22Rv1 (cell line): Measurements from ENCODE around the gene IGLON5.

ENCODE experiments used
- H3K27ac ChIP-seq: fragments of 450-650 bp; 2 replicates; pipeline ENCODE4 v1.5.1; 2017
- CTCF ChIP-seq: fragments of 450-650 bp; IDR thresholded peaks from 2 replicates; pipeline ENCODE4 v1.5.1; 2017; ENCODE audit warnings: mild to moderate bottlenecking
- ZFX ChIP-seq: fragments of 450-650 bp; IDR thresholded peaks from 2 replicates; pipeline ENCODE4 v1.6.1; 2017; ENCODE audit warnings: antibody characterized with exemption, borderline replicate concordance

The IGLON5 gene

DNA sequence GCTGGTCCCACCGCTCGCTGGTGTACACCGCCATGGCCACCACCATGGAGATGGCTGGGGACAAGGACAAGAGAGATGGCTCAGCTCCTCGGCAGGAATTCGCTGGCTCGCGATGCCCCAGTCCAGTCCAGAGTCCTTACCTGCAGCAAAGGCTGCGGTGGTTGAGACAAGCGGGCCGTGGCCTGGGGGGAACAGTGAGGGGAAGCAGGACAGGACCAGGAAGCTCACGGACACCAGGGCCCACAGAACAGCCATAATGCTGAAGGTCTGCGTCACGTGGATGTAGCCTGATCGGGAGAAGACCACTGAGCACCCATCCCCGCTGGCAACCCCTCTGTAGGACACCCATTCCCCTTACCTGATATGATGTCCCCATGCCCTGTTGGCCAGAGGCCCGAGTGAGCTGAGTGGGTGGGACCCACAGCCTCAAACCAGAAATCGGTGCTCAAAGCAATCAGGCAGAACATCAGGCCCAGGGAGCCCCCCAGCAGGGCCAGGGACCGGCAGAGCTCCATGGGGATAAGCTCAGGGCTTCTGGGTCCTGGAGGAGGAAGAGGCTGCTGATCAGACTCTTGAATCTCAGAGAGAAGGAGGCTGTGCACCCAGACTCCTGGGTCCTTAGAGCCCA, 60.7 kb downstream of the IGLON5 start:
- TF ChIP-seq ZFX (no peak), CTCF (no peak)

DNA sequence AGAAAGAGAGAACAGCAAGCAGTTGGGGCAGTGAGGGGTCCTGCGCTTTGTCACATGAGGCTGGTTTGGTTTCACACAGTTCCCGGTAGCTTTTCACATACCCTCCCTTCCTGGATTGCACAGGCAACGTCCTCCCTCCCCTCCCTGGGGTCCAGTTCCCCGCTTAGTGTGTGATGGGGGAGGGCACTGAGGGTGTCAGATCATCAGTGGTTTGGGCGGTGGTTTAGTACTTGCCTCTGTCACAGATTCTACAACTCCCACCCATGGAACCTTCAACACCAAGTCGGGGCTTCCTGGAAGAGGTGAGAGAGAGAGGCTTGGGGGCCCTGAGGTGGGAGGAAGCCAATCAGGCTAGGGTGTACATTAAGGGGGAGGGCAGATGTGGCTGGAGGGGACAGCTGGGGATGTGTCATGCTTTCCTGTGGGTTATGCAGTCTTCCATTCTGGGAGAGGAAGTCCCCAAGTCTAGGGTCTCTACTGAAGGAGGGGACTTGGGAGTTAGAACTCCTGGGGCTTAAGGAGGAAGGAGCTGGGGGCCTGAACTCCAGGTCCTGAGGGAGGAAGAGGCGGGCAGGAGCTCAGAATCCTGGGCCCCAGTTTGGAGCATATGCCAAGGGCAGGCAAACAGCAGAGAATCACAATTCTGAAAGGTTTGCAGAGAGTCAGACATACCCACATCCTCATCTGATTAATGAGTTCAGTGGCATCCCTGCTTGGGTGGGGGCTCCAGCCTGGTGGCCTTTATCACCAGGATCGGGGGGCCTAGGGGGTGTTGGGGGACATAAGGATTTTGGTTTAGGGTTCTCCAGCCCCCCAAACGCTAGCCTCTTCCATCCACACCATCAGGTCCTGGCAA, 61.4 kb downstream of the IGLON5 start, which contains the start of gene NKG7:
TSS of gene NKG7 (minus strand) at position 6 of the 856 bp plus-strand sequence. CDS start 119 bp downstream, outside the sequence.
- H3K27ac ChIP-seq = no peak within 1 kb of the TSS
- no peak for TF ChIP-seq ZFX
- no peak for TF ChIP-seq CTCF

More for the DNA sequence above, 60.7 kb downstream of the IGLON5 start:
- H3K27ac ChIP-seq = no peak overlapping the region

GRCh38 chr19:51375504-51376221, 64.2 kb downstream of the IGLON5 start:
- no peak overlapping the region for H3K27ac ChIP-seq
- no peak for TF ChIP-seq CTCF

GRCh38 chr19:51377422-51377821, 66.0 kb downstream of the IGLON5 start:
- no peak for TF ChIP-seq ZFX
- no peak for TF ChIP-seq CTCF
- no peak overlapping the region for H3K27ac ChIP-seq

DNA sequence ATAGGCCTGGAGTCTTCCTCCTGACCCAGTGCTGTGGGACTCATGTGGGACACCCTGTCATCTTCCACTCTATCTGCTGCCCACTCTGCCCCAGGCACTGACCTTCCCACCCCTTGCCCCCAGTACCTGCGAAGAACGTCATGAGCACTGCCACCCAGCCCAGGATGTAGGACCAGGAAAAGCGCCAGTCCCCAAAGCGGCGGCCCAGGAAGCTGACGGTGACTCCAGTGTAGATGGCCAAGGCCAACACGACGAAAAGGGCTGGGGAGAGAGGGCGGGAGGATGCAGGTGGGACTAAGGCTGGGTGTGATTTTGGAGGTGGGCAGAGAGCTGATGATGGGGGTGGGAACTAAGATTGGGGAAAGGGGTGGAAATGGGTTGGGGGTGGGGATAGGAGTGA, 68.9 kb downstream of the IGLON5 start:
- no peak for TF ChIP-seq CTCF
- no peak for TF ChIP-seq ZFX
- no peak overlapping the region for H3K27ac ChIP-seq
